Caco-2 (cell line): ENCODE measurements around the gene NOX3. TPM values are rescaled to one million over a fixed set of nuclear protein-coding genes. Genes with fewer than 3 reads are reported as not detected.
A peak's percentile ranks its signal among the peaks of the same experiment; 100 is the strongest.

Source experiments
- BruUV-seq: library from RNA; stranded (reverse); fragments of 400-500 nt; replicated peaks from 2 replicates; lab custom pipeline; 2021; lab: Mats Ljungman, UMichigan
- CTCF ChIA-PET: fragments of 300-600 bp; sonication (Branson Sonifier 250); formaldehyde crosslinking; loops from one replicate; lab custom pipeline; 2022; ENCODE audit warnings: antibody characterized with exemption; lab: Charles Lee
- POLR2A ChIA-PET: fragments of 300-600 bp; sonication (Branson Sonifier 250); formaldehyde crosslinking; loops from one replicate; lab custom pipeline; 2022; ENCODE audit warnings: antibody characterized with exemption; lab: Charles Lee
- DNase-seq, 2 experiments: peaks; one replicate each; pipeline versions ENCODE4 v3.0.0 to v3.0.0-alpha.2; 2020 to 2022
- H3K27me3 ChIP-seq: replicated peaks from 2 replicates; pipeline ENCODE4 v1.6.0; 2011; ENCODE audit warnings: low read length; ENCODE audit not compliant: control insufficient read depth, insufficient read depth
- H3K36me3 ChIP-seq: 2 replicates; pipeline ENCODE4 v1.5.1; 2011; ENCODE audit warnings: low read length; ENCODE audit not compliant: control insufficient read depth, insufficient read depth
- H3K4me1 ChIP-seq: fragments of 250-450 bp; sonication (Bioruptor Pico); 2 replicates; pipeline ENCODE4 v1.5.1; 2020; ENCODE audit warnings: mild to moderate bottlenecking
- H3K4me3 ChIP-seq: 2 replicates; pipeline ENCODE4 v1.5.1; 2011; ENCODE audit warnings: low read depth, mild to moderate bottlenecking, control low read depth, low read length
- H3K9me3 ChIP-seq: fragments of 250-450 bp; sonication (Bioruptor Pico); 2 replicates; pipeline ENCODE4 v1.5.1; 2020; ENCODE audit warnings: mild to moderate bottlenecking, moderate library complexity
- H3K27ac Mint-ChIP-seq: one replicate; pipeline ENCODE4 v1.8.0; 2022; ENCODE audit warnings: mixed read lengths; ENCODE audit not compliant: unreplicated experiment
- H3K27me3 Mint-ChIP-seq: one replicate; pipeline ENCODE4 v1.8.0; 2022; ENCODE audit warnings: mixed read lengths; ENCODE audit not compliant: insufficient read depth, unreplicated experiment
- H3K36me3 Mint-ChIP-seq: one replicate; pipeline ENCODE4 v1.8.0; 2022; ENCODE audit warnings: mild to moderate bottlenecking, mixed read lengths; ENCODE audit not compliant: insufficient read depth, unreplicated experiment
- H3K4me1 Mint-ChIP-seq: one replicate; pipeline ENCODE4 v1.8.0; 2022; ENCODE audit warnings: low read depth, mixed read lengths; ENCODE audit not compliant: unreplicated experiment
- H3K4me3 Mint-ChIP-seq: one replicate; pipeline ENCODE4 v1.8.0; 2022; ENCODE audit warnings: mild to moderate bottlenecking, moderate library complexity, mixed read lengths; ENCODE audit not compliant: unreplicated experiment
- H3K9me3 Mint-ChIP-seq: one replicate; pipeline ENCODE4 v1.8.0; 2022; ENCODE audit warnings: mixed read lengths; ENCODE audit not compliant: unreplicated experiment
- CTCF ChIP-seq, 2 experiments: fragments of 200-600 bp in 1 of 2; IDR thresholded peaks; 1 replicate in 1 of 2; 2 replicates in 1 of 2; pipeline versions ENCODE4 v1.5.1 to v1.8.0; 2011 to 2022; ENCODE audit warnings: antibody characterized with exemption in 1 of 2, control low read depth in 1 of 2, inconsistent platforms in 1 of 2, low read depth in 1 of 2, low read length in 1 of 2, mild to moderate bottlenecking in 1 of 2, moderate library complexity in 1 of 2; ENCODE audit not compliant: insufficient read depth in 1 of 2, severe bottlenecking in 1 of 2, unreplicated experiment in 1 of 2
- intact Hi-C: fragments of 100-400 bp; cut with micrococcal nuclease; formaldehyde crosslinking; loops from one replicate; pipeline ENCODE4 v1.10.0; 2022; ENCODE audit not compliant: unreplicated experiment
- total RNA-seq: library from RNA; stranded (reverse); gene quantifications from 2 replicates; pipeline ENCODE4 v1.2.3, GENCODE V29; 2022

Gene NOX3
- total RNA-seq, 1 experiment from 2014 or later = not detected

GRCh38 chr6:155495011-155495768 lies 39.6 kb upstream of the NOX3 start:
- BruUV-seq = no TSS peak
- intact Hi-C loops = loop anchor here (1.0 to 2.0 kb wide), 6 partner anchors 36 to 318 kb away; no protein-coding TSS in a partner anchor
- CTCF ChIA-PET = interaction anchor here (0.6 to 1.9 kb wide), 5 partner anchors 114 to 966 kb away, joined by 4 to 21 read pairs (median 5); no protein-coding TSS in a partner anchor
- Mint-ChIP-seq H3K36me3 (no peaks in the 10 kb centered on the region), H3K4me3 (no peak overlapping the region), H3K27ac (peak overlapping the region; percentile 62), H3K9me3 (peaks cover 16% of the 10 kb centered on the region), H3K4me1 (peaks cover 20% of the 10 kb centered on the region), H3K27me3 (no peaks in the 10 kb centered on the region)
- Histone ChIP-seq H3K9me3 (0 out of 2 replicates have a peak, but pooled peaks cover 4% of the 10 kb centered on the region), H3K36me3 (no peaks in the 10 kb centered on the region), H3K4me1 (peaks cover 20% of the 10 kb centered on the region), H3K27me3 (no peaks in the 10 kb centered on the region), H3K4me3 (no peak overlapping the region)
- POLR2A ChIA-PET = no interaction called here
- TF ChIP-seq CTCF (IDR thresholded peaks at IDR 0.05; ENCODE audit: insufficient read depth in 1 of 2, low read depth in 1 of 2, low read length in 1 of 2, severe bottlenecking in 1 of 2, unreplicated experiment in 1 of 2) = peak; percentile 29 to 34
- DNase-seq = peak; percentile 71 to 72

GRCh38 chr6:155493694-155494143 lies 38.1 kb upstream of the NOX3 start:
- TF ChIP-seq CTCF (IDR thresholded peaks at IDR 0.05; ENCODE audit: insufficient read depth in 1 of 2, low read depth in 1 of 2, low read length in 1 of 2, severe bottlenecking in 1 of 2, unreplicated experiment in 1 of 2) = no peak
- BruUV-seq = no TSS peak
- Mint-ChIP-seq H3K27me3 (no peaks in the 10 kb centered on the region), H3K4me3 (no peak overlapping the region), H3K36me3 (no peaks in the 10 kb centered on the region), H3K4me1 (peaks cover 20% of the 10 kb centered on the region), H3K9me3 (peaks cover 16% of the 10 kb centered on the region), H3K27ac (peak overlapping the region; percentile 11)
- intact Hi-C loops = loop anchor here (2.0 kb wide), 1 partner anchor 37 kb away; no protein-coding TSS in a partner anchor
- CTCF ChIA-PET = no interaction called here
- POLR2A ChIA-PET = no interaction called here
- Histone ChIP-seq H3K27me3 (no peaks in the 10 kb centered on the region), H3K9me3 (0 out of 2 replicates have a peak, but pooled peaks cover 4% of the 10 kb centered on the region), H3K36me3 (no peaks in the 10 kb centered on the region), H3K4me3 (no peak overlapping the region), H3K4me1 (peaks cover 24% of the 10 kb centered on the region)
- DNase-seq = peak; percentile 40 to 48

GRCh38 chr6:155493026-155493693 lies 37.5 kb upstream of the NOX3 start:
- DNase-seq = no peak
- Histone ChIP-seq H3K27me3 (no peaks in the 10 kb centered on the region), H3K36me3 (no peaks in the 10 kb centered on the region), H3K9me3 (0 out of 2 replicates have a peak, but pooled peaks cover 4% of the 10 kb centered on the region), H3K4me1 (peaks cover 30% of the 10 kb centered on the region), H3K4me3 (no peak overlapping the region)
- intact Hi-C loops = no loop called here
- POLR2A ChIA-PET = no interaction called here
- TF ChIP-seq CTCF (IDR thresholded peaks at IDR 0.05; ENCODE audit: insufficient read depth in 1 of 2, low read depth in 1 of 2, low read length in 1 of 2, severe bottlenecking in 1 of 2, unreplicated experiment in 1 of 2) = no peak
- BruUV-seq = no TSS peak
- Mint-ChIP-seq H3K9me3 (peaks cover 16% of the 10 kb centered on the region), H3K27ac (peak overlapping the region; percentile 11), H3K36me3 (no peaks in the 10 kb centered on the region), H3K27me3 (no peaks in the 10 kb centered on the region), H3K4me1 (peaks cover 20% of the 10 kb centered on the region), H3K4me3 (no peak overlapping the region)
- CTCF ChIA-PET = no interaction called here
